ENCODE measurements around the gene GPS1. TPM values are rescaled to one million over a fixed set of nuclear protein-coding genes. Genes with fewer than 3 reads are reported as not detected.
A peak's percentile ranks its signal among the peaks of the same experiment; 100 is the strongest.

The GPS1 gene
- total RNA-seq, 2 experiments from 2014 or later: 97.6 to 104 TPM

DNA sequence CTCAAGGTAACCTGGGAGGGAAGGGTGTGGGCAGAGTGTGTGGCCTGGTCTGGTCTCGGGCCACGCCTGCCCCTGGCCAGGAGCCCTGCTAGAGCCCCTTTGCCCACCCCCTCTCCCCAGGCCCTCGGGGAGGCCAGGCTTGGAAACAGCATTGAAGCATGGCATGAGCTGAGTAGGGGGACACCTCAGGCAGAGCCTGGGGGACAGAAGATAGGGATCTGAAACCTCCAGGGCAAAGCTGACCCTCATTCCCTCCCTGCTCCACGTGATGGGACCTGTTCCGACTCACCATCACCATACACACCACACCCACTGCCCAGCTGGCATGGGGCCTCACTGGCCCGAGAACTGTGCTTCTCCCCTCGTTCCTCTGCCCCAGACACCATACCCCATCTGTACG is 2.6 kb upstream of the GPS1 start:
- no peaks in the 10 kb centered on the region for H3K27me3 Mint-ChIP-seq (ENCODE audit: low read depth)
- no peaks in the 10 kb centered on the region for H3K36me3 Mint-ChIP-seq (ENCODE audit: low read depth)
- no peak overlapping the region for H3K4me3 Mint-ChIP-seq
- no peak for ATAC-seq
- peaks cover 20% of the 10 kb centered on the region for H3K4me1 Mint-ChIP-seq (ENCODE audit: low read depth)
- no peak for DNase-seq
- ChIA-PET POLR2A (no interaction called here), CTCF (interaction anchor here (1.4 kb wide), 1 partner anchor 11 kb away, joined by 5 read pairs; the partner anchor contains the start of gene DCXR)
- no peaks in the 10 kb centered on the region for H3K9me3 Mint-ChIP-seq (ENCODE audit: insufficient read depth)
- H3K27ac Mint-ChIP-seq: peak overlapping the region; percentile 46

DNA sequence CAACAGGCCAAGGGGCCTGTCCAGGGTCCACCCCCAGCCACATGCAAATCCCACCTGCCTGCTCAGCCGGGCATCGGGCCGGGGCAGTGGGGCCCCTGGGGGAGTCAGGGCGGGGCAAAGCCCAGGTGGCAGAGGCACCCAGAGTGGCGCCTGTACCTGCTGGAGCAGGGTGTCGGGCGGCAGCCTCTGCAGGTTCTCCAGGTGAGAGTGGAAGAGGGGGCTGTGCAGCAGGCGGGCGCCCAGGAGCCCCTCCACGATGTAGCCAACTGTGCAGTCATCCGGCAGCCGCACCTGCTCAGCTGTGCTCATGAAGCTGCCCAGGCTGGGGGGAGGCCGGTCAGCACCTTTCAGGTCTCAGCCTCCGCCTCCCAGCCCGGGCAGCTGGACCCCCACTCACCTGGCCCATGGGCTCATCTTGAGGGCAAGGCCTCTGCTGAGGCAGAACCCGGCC is 2.2 kb upstream of the GPS1 start:
- DNase-seq (no peak), ATAC-seq (no peak)
- ChIA-PET POLR2A (interaction anchor here (2.0 kb wide), 1 partner anchor 12 kb away, joined by 12 read pairs; the partner anchor contains the start of gene DCXR), CTCF (interaction anchor here (1.4 to 3.1 kb wide), 3 partner anchors 12 to 19 kb away, joined by 5 to 17 read pairs (median 11); partner anchors contain the start of genes DCXR and RAC3)
- no peaks in the 10 kb centered on the region for H3K9me3 Mint-ChIP-seq (ENCODE audit: insufficient read depth)
- no peak overlapping the region for H3K27ac Mint-ChIP-seq
- no peaks in the 10 kb centered on the region for H3K36me3 Mint-ChIP-seq (ENCODE audit: low read depth)
- H3K4me1 Mint-ChIP-seq (ENCODE audit: low read depth): peaks cover 20% of the 10 kb centered on the region
- H3K27me3 Mint-ChIP-seq (ENCODE audit: low read depth): no peaks in the 10 kb centered on the region
- no peak overlapping the region for H3K4me3 Mint-ChIP-seq

DNA sequence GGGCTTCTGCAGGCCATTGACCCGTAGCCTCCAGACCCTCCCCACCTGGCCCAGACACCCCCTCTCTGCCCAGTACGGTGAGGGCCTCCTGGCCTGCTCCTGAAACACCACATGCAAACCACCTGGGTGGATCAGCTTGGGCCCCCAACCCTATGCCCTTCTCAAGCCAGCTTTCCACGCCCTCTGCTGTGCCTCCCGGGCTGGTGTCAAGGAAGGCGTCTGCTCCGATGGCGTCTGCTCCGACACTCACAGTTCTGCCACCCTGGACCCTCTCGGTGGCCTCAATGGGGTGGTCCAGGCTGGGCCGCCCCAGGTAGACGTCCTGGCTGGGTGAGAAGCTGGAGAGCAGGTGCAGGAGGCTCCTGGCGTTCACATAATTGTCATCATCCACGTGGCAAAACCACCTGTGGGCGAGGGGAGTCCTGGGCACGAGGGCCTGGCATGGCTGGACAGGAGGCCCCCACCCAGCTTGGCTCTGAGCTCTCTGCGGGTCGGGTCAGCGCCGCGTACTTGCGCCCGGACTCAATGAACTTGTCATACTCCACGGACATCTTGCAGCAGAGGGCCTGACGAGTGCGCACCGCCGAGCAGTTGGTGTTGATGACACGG is 1.4 kb upstream of the GPS1 start:
- POLR2A ChIA-PET: interaction anchor here (0.9 to 2.0 kb wide), 2 partner anchors 12 to 14 kb away, joined by 4 to 12 read pairs; partner anchors contain the start of gene DCXR
- ATAC-seq: no peak
- CTCF ChIA-PET: interaction anchor here (0.8 to 3.1 kb wide), 3 partner anchors 13 to 91 kb away, joined by 3 to 17 read pairs (median 11); partner anchors contain the start of genes DCXR and RAC3
- H3K4me3 Mint-ChIP-seq: peak overlapping the region; percentile 80
- H3K36me3 Mint-ChIP-seq (ENCODE audit: low read depth): no peaks in the 10 kb centered on the region
- H3K4me1 Mint-ChIP-seq (ENCODE audit: low read depth): peaks cover 24% of the 10 kb centered on the region
- no peaks in the 10 kb centered on the region for H3K27me3 Mint-ChIP-seq (ENCODE audit: low read depth)
- no peak for DNase-seq
- peak overlapping the region; percentile 80 for H3K27ac Mint-ChIP-seq
- H3K9me3 Mint-ChIP-seq (ENCODE audit: insufficient read depth): no peaks in the 10 kb centered on the region

DNA sequence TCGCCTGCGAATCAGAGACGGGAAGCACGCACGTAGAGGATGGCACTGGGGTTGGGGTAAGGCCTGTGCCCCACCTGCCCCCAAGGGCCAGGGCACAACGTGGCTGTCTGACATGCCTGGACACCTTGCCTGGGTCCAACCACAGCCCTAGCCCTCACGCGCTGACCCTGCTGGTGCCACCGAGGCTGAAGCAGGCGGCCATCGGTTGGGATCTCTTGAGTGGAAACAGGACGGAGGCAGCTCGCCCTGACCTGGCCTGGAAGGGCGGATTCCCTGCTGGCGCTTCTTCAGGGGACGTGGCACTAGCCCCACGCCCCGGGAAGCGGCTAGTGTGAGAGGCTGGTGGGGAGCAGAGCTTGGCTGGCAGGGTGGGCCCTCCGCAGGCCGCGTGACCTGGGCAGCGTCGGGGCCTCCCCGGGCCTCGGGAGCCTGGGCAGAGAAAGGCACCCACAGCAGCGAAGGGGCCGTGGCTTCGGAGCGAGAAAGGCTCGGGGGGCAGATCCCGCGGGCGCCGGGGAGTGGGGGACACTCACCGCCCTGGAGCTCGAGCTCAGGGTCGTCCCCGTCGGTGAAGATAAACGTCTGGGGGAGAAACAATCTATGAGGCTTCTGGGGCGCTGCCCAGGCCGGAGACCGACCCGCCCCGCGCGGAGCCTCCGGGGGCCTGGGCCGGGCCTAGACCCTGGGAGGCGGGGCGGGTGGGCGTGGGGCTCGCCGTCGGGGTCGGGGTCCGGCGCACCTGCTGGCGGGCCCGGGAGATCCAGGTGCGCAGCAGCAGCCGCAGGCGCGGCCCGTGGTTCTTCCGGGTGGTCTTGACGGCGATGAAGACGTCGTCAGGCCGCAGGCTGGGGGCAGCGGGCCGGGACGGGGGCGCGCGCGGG is 697 bp upstream of the GPS1 start:
- H3K27ac Mint-ChIP-seq: peak overlapping the region; percentile 80
- DNase-seq (no peak), ATAC-seq (peak; percentile 22)
- ChIA-PET CTCF (interaction anchor here (0.8 to 3.1 kb wide), 3 partner anchors 13 to 91 kb away, joined by 3 to 17 read pairs (median 11); partner anchors contain the start of genes DCXR and RAC3), POLR2A (interaction anchor here (0.9 to 2.0 kb wide), 2 partner anchors 13 to 14 kb away, joined by 4 to 12 read pairs; partner anchors contain the start of gene DCXR)
- H3K27me3 Mint-ChIP-seq (ENCODE audit: low read depth): no peaks in the 10 kb centered on the region
- no peaks in the 10 kb centered on the region for H3K9me3 Mint-ChIP-seq (ENCODE audit: insufficient read depth)
- peak overlapping the region; percentile 80 for H3K4me3 Mint-ChIP-seq
- peaks cover under 1% of the 10 kb centered on the region for H3K36me3 Mint-ChIP-seq (ENCODE audit: low read depth)
- peaks cover 24% of the 10 kb centered on the region for H3K4me1 Mint-ChIP-seq (ENCODE audit: low read depth)

DNA sequence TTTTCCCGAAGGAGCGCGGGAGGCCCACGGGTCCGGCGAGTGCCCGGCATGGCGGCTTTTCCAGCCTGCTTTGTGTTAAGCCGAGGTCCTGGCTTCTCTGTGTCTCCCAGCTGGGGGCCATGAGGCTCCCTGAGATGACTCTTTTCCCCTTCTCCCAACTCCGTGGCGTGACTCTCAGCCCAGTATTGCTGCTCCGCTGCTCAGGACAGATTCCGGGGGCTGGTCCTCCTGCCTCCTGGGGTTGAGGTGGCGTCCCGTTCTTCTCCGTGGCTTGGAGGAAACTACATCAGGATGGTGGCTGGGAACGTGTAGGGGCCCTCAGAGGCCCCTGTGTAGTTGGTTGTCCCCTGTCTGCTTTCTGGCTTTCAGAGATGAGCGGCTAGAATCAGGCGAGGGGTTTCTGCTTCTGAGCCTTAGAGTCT is 951 bp downstream of the GPS1 start:
- Mint-ChIP-seq H3K36me3 (ENCODE audit: low read depth) (peaks cover 3% of the 10 kb centered on the region), H3K4me3 (peak overlapping the region; percentile 85), H3K27ac (peak overlapping the region; percentile 55), H3K27me3 (ENCODE audit: low read depth) (no peaks in the 10 kb centered on the region), H3K9me3 (ENCODE audit: insufficient read depth) (no peaks in the 10 kb centered on the region), H3K4me1 (ENCODE audit: low read depth) (peaks cover 24% of the 10 kb centered on the region)
- ATAC-seq: no peak
- no peak for DNase-seq
- ChIA-PET POLR2A (interaction anchor here (0.9 to 1.0 kb wide), 2 partner anchors 13 to 15 kb away, joined by 3 read pairs; partner anchors contain the start of genes DCXR and DUS1L), CTCF (interaction anchor here (3.0 to 3.1 kb wide), 2 partner anchors 15 to 22 kb away, joined by 11 to 17 read pairs; partner anchors contain the start of genes DCXR and RAC3)

DNA sequence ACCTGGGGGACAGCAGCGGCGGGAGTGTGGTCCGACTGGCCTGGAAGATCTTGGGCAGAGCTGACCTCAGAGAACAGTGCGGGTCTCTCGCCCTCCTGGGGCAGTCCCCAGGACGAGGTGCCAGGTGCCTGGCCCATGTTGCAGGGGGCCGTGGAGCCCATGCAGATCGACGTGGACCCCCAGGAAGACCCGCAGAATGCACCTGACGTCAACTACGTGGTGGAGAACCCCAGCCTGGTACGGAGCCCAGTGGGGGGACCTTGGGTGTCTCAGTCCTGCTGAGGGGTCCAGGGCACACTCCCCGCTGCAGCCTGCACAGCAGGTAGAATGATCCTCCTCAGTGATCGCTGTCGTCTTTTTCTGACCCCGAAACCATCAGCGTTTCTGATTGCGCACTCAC is 1.4 kb downstream of the GPS1 start:
- peaks cover 24% of the 10 kb centered on the region for H3K4me1 Mint-ChIP-seq (ENCODE audit: low read depth)
- H3K4me3 Mint-ChIP-seq: peak overlapping the region; percentile 85
- H3K27ac Mint-ChIP-seq: peak overlapping the region; percentile 46
- ATAC-seq (no peak), DNase-seq (no peak)
- peaks cover 7% of the 10 kb centered on the region for H3K36me3 Mint-ChIP-seq (ENCODE audit: low read depth)
- POLR2A ChIA-PET: interaction anchor here (0.6 kb wide), 1 partner anchor 53 kb away, joined by 3 read pairs; no protein-coding TSS in a partner anchor
- no peaks in the 10 kb centered on the region for H3K9me3 Mint-ChIP-seq (ENCODE audit: insufficient read depth)
- H3K27me3 Mint-ChIP-seq (ENCODE audit: low read depth): no peaks in the 10 kb centered on the region
- CTCF ChIA-PET: no interaction called here

DNA sequence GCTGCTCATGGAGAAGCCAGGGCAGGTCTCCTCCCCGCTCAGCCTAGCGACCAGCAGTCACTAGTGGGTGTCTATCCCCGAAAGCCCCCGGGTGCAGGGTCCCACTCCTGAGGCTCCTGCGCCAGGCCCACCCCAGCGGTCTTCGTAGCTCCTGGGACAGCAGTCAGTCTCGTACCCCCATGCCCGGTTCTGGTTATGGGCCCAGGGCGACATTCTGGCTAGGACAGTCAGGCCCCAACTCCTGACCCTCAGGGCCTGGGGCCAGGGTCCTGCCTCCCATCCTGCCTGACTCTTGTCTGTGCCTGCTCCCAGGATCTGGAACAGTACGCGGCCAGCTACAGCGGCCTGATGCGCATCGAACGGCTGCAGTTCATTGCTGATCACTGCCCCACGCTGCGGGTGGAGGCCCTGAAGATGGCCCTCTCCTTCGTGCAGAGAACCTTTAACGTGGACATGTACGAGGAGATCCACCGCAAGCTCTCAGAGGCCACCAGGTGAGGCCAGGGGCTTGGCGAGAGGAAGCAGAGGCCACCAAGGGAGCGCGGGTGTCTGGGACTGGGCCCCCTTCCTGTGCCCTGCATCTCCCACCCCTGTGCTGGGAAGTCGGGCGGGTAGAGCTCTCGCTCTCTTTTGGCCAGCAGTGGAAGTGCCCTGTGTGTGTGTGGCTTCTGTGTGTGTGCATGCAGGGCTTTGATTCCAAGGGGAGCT is 2.0 kb downstream of the GPS1 start:
- DNase-seq: no peak
- POLR2A ChIA-PET: interaction anchor here (0.6 kb wide), 1 partner anchor 52 kb away, joined by 3 read pairs; no protein-coding TSS in a partner anchor
- Mint-ChIP-seq H3K27ac (peak overlapping the region; percentile 46), H3K27me3 (ENCODE audit: low read depth) (no peaks in the 10 kb centered on the region), H3K4me1 (ENCODE audit: low read depth) (peaks cover 24% of the 10 kb centered on the region), H3K4me3 (peak overlapping the region; percentile 85), H3K9me3 (ENCODE audit: insufficient read depth) (no peaks in the 10 kb centered on the region), H3K36me3 (ENCODE audit: low read depth) (peaks cover 9% of the 10 kb centered on the region)
- ATAC-seq: no peak
- CTCF ChIA-PET: interaction anchor here (1.5 kb wide), 1 partner anchor 153 kb away, joined by 4 read pairs; no protein-coding TSS in a partner anchor

DNA sequence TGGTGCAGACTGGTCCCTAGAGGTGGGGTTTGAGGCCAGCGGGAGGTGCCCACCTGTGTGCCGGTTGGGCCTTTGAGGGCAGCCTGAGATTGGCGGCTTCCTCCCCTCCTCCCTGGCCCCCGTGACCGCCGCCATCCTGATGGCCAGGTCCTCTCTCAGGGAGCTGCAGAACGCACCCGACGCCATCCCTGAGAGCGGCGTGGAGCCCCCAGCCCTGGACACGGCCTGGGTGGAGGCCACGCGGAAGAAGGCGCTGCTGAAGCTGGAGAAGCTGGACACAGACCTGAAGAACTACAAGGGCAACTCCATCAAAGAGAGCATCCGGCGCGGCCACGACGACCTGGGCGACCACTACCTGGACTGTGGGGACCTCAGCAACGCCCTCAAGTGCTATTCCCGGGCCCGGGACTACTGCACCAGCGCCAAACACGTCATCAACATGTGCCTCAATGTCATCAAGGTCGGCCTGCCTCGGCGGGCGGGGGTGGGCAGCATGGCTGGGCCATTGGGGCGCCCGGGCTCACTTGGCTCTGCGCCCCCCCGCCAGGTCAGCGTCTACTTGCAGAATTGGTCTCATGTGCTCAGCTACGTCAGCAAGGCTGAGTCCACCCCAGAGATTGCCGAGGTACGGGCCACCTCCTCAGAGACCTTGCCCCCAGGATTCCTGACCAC is 2.8 kb downstream of the GPS1 start:
- no peak overlapping the region for H3K4me3 Mint-ChIP-seq
- H3K27ac Mint-ChIP-seq: no peak overlapping the region

DNA sequence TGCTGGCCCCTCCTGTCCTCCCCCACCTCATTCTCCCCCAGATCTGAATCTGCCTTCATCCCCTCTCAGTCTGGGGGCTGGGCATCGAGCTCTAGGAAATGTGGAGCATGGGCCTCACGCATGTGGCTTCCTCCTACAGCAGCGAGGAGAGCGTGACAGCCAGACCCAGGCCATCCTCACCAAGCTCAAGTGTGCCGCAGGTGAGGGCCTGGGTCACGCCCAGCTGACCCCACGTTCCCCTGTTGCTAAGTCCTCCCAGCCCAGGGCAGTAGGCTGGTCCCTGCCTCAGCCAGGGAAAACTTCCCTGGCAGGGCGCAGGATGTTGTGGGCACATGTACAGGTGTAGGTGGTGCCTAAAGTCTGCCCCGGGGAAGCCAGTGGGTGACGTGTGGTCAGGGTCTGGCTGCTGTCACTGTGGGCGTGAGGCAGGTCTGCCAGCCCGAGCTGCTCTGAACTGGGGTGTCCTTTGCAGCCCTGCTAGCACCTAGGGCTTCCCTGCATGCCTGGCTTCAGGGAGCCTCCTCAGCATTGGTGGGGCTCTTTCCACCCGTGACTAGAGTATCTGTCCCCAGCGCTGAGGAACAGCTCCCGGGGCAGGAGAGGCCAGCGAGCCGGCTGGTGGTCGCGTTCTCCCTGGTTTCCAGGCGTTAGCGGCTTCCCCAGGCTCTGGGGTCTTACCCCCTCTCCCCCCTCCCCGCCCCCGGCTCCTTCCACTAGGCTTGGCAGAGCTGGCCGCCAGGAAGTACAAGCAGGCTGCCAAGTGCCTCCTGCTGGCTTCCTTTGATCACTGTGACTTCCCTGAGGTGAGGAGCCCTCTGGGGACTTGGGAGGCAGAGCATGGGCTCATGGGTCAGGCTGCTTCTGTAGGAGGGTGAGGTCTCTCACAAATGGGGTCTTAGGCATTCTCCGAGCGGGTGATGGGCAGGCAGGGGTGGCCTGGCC is 3.6 kb downstream of the GPS1 start:
- no peaks in the 10 kb centered on the region for H3K9me3 Mint-ChIP-seq (ENCODE audit: insufficient read depth)
- no peak overlapping the region for H3K27ac Mint-ChIP-seq
- peaks cover 21% of the 10 kb centered on the region for H3K4me1 Mint-ChIP-seq (ENCODE audit: low read depth)
- ATAC-seq: no peak
- peaks cover 11% of the 10 kb centered on the region for H3K36me3 Mint-ChIP-seq (ENCODE audit: low read depth)
- CTCF ChIA-PET: interaction anchor here (1.5 kb wide), 1 partner anchor 151 kb away, joined by 4 read pairs; no protein-coding TSS in a partner anchor
- no peaks in the 10 kb centered on the region for H3K27me3 Mint-ChIP-seq (ENCODE audit: low read depth)
- POLR2A ChIA-PET: no interaction called here
- H3K4me3 Mint-ChIP-seq: no peak overlapping the region
- no peak for DNase-seq

More for the DNA sequence above, 2.8 kb downstream of the GPS1 start:
- ATAC-seq (no peak), DNase-seq (no peak)
- Mint-ChIP-seq H3K27me3 (ENCODE audit: low read depth) (no peaks in the 10 kb centered on the region), H3K9me3 (ENCODE audit: insufficient read depth) (no peaks in the 10 kb centered on the region), H3K36me3 (ENCODE audit: low read depth) (peaks cover 9% of the 10 kb centered on the region), H3K4me1 (ENCODE audit: low read depth) (peaks cover 24% of the 10 kb centered on the region)
- POLR2A ChIA-PET: no interaction called here
- CTCF ChIA-PET: interaction anchor here (1.5 kb wide), 1 partner anchor 152 kb away, joined by 4 read pairs; no protein-coding TSS in a partner anchor

All from activated CD8-positive, alpha-beta T cell treated with anti-CD3 and anti-CD28 coated beads, Interleukin-2, amount 10 ng/mL, durations not matched to agents 7 days and 5 days (primary cell).